GM13976 (cell line): ENCODE measurements around the gene FBL.
"Not testable (repeated sequence)": the region's sequence is repeated elsewhere in the genome, so short reads cannot be mapped to it uniquely, and the experiment has no call there.

Experiments used
- DNase-seq: peaks from one replicate; pipeline ENCODE4 v3.0.0; 2012; ENCODE audit warnings: low spot score
- CTCF ChIP-seq: IDR thresholded peaks from 2 replicates; pipeline ENCODE4 v1.5.1; 2012; ENCODE audit warnings: borderline replicate concordance, mild to moderate bottlenecking; ENCODE audit not compliant: insufficient read depth; ENCODE audit errors: extremely low read depth, missing control alignments, control extremely low read depth
- in situ Hi-C: fragments of 300-500 bp; cut with MboI; formaldehyde crosslinking; loops from one replicate; pipeline ENCODE4 v1.12.0; 2022; ENCODE audit warnings: low sequenced_read_pairs, mixed read lengths, inconsistent platforms; ENCODE audit not compliant: unreplicated experiment

Gene FBL

GRCh38 chr19:39845933-39846677, at the start of gene FBL:
Gene FBL (minus strand): TSS chr19:39846379. CDS start chr19:39846300, 79 bp downstream.
- TF ChIP-seq CTCF, result no peak
- DNase-seq, result peak; percentile 99
- in situ Hi-C loops, result loop anchor here (10.0 kb wide), 2 partner anchors 171 to 291 kb away; no protein-coding TSS in a partner anchor

- not testable (repeated sequence) for DNase-seq
- in situ Hi-C loops, result loop anchor here (25.0 kb wide), 1 partner anchor 342 kb away; the partner anchor contains the start of gene CCNP
Observed at GRCh38 chr19:39895096-39895495, 48.9 kb upstream of the FBL start.

GRCh38 chr19:39894236-39894606, 48.0 kb upstream of the FBL start:
- in situ Hi-C loops, result loop anchor here (25.0 kb wide), 1 partner anchor 343 kb away; the partner anchor contains the start of gene CCNP
- not testable (repeated sequence) for DNase-seq

- in situ Hi-C loops, result loop anchor here (25.0 kb wide), 1 partner anchor 344 kb away; the partner anchor contains the start of gene CCNP
- not testable (repeated sequence) for DNase-seq
Observed at GRCh38 chr19:39893366-39894235, 47.4 kb upstream of the FBL start.

- in situ Hi-C loops, result loop anchor here (25.0 kb wide), 1 partner anchor 345 kb away; the partner anchor contains the start of gene CCNP
- not testable (repeated sequence) for DNase-seq
Observed at GRCh38 chr19:39892506-39892902, 46.3 kb upstream of the FBL start.

- not testable (repeated sequence) for DNase-seq
- in situ Hi-C loops, result loop anchor here (25.0 kb wide), 1 partner anchor 345 kb away; the partner anchor contains the start of gene CCNP
Observed at GRCh38 chr19:39891660-39892505, 45.7 kb upstream of the FBL start.

GRCh38 chr19:39890755-39891551, 44.8 kb upstream of the FBL start:
- no peak for TF ChIP-seq CTCF
- DNase-seq, result no peak
- in situ Hi-C loops, result loop anchor here (25.0 kb wide), 1 partner anchor 346 kb away; the partner anchor contains the start of gene CCNP

- in situ Hi-C loops, result loop anchor here (25.0 kb wide), 1 partner anchor 347 kb away; the partner anchor contains the start of gene CCNP
- not testable (repeated sequence) for DNase-seq
Observed at GRCh38 chr19:39889872-39890754, 43.9 kb upstream of the FBL start.

GRCh38 chr19:39887456-39887951, 41.3 kb upstream of the FBL start:
- in situ Hi-C loops, result loop anchor here (25.0 kb wide), 1 partner anchor 350 kb away; the partner anchor contains the start of gene CCNP
- not testable (repeated sequence) for DNase-seq

- not testable (repeated sequence) for DNase-seq
- in situ Hi-C loops, result loop anchor here (25.0 kb wide), 1 partner anchor 351 kb away; the partner anchor contains the start of gene CCNP
Observed at GRCh38 chr19:39885821-39886554, 39.8 kb upstream of the FBL start.

- not testable (repeated sequence) for DNase-seq
- in situ Hi-C loops, result loop anchor here (25.0 kb wide), 1 partner anchor 353 kb away; the partner anchor contains the start of gene CCNP
Observed at GRCh38 chr19:39884721-39885120, 38.5 kb upstream of the FBL start.

GRCh38 chr19:39882645-39883044, 36.5 kb upstream of the FBL start:
- in situ Hi-C loops, result loop anchor here (25.0 kb wide), 1 partner anchor 355 kb away; the partner anchor contains the start of gene CCNP
- not testable (repeated sequence) for DNase-seq
